ENCODE data around the gene C3orf18. TPM values are rescaled to one million over a fixed set of nuclear protein-coding genes. Genes with fewer than 3 reads are reported as not detected.
A peak's percentile ranks its signal among the peaks of the same experiment; 100 is the strongest.

C3orf18 gene
- total RNA-seq, 1 donor from 2014 or later = 8.5 TPM

DNA sequence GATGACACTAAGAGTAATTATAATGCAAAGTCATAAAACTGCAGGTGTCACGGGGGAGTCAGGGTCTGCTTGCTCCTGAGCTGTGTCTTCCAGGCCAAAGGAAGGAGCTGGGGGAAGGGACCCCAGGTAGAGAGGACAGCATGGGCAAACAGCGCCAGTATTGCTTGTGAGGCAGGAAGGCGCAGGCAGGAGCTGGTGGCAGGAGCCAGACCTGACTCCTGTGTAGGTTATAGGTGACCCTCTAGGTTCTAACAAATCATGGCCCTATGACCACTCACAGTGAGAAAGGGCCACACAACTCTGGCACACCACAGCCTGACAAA lies 42.2 kb upstream of the C3orf18 start:
- H4K20me1 ChIP-seq (ENCODE audit: low read depth) = no peaks in the 10 kb centered on the region
- peaks cover 31% of the 10 kb centered on the region for H3K4me1 Mint-ChIP-seq
- no peak overlapping the region for H3K27ac ChIP-seq
- TF ChIP-seq EZH2phosphoT487 (IDR thresholded peaks at IDR 0.05) (no peak), EZH2 (IDR thresholded peaks at IDR 0.05) (no peak)
- TF ChIP-seq, protein P1, sequence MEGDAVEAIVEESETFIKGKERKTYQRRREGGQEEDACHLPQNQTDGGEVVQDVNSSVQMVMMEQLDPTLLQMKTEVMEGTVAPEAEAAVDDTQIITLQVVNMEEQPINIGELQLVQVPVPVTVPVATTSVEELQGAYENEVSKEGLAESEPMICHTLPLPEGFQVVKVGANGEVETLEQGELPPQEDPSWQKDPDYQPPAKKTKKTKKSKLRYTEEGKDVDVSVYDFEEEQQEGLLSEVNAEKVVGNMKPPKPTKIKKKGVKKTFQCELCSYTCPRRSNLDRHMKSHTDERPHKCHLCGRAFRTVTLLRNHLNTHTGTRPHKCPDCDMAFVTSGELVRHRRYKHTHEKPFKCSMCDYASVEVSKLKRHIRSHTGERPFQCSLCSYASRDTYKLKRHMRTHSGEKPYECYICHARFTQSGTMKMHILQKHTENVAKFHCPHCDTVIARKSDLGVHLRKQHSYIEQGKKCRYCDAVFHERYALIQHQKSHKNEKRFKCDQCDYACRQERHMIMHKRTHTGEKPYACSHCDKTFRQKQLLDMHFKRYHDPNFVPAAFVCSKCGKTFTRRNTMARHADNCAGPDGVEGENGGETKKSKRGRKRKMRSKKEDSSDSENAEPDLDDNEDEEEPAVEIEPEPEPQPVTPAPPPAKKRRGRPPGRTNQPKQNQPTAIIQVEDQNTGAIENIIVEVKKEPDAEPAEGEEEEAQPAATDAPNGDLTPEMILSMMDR (IDR thresholded peaks at IDR 0.05) = no peak
- no peak overlapping the region for H3K27ac Mint-ChIP-seq
- peaks cover 16% of the 10 kb centered on the region for H3K27me3 Mint-ChIP-seq (ENCODE audit: insufficient read depth, low read depth)
- H3K36me3 ChIP-seq = no peaks in the 10 kb centered on the region
- H3K4me1 ChIP-seq = peaks cover 14% of the 10 kb centered on the region
- peaks cover 19% of the 10 kb centered on the region for H3F3A ChIP-seq (ENCODE audit: low read depth)
- H3K27me3 ChIP-seq = peaks cover 42% of the 10 kb centered on the region
- H3K9ac ChIP-seq = no peak overlapping the region
- no peaks in the 10 kb centered on the region for H3K9me3 ChIP-seq (ENCODE audit: low read depth)
- peak overlapping the region; percentile 33 for H3K4me3 Mint-ChIP-seq
- no peaks in the 10 kb centered on the region for H3K36me3 Mint-ChIP-seq
- H3K4me3 ChIP-seq = no peak overlapping the region
- H3K9me3 Mint-ChIP-seq = no peaks in the 10 kb centered on the region
- no peak for DNase-seq (ENCODE audit: low spot score)
- no peaks in the 10 kb centered on the region for H3K79me2 ChIP-seq (ENCODE audit: low read depth)
- H2AFZ ChIP-seq (replicated peaks) = no peak overlapping the region
- no peak overlapping the region for H3K4me2 ChIP-seq

GRCh38 chr3:50609071-50609762 lies 41.7 kb upstream of the C3orf18 start:
- Histone ChIP-seq H3K9me3 (ENCODE audit: low read depth) (no peaks in the 10 kb centered on the region), H3K36me3 (no peaks in the 10 kb centered on the region), H3K9ac (no peak overlapping the region), H3K4me3 (no peak overlapping the region), H3K4me1 (peaks cover 14% of the 10 kb centered on the region), H2AFZ (replicated peaks) (no peak overlapping the region), H3K79me2 (ENCODE audit: low read depth) (no peaks in the 10 kb centered on the region), H3K27ac (no peak overlapping the region), H4K20me1 (ENCODE audit: low read depth) (no peaks in the 10 kb centered on the region), H3F3A (ENCODE audit: low read depth) (peaks cover 19% of the 10 kb centered on the region), H3K4me2 (no peak overlapping the region), H3K27me3 (peaks cover 41% of the 10 kb centered on the region)
- H3K36me3 Mint-ChIP-seq = no peaks in the 10 kb centered on the region
- TF ChIP-seq, protein P1 (IDR thresholded peaks at IDR 0.05) = no peak
- TF ChIP-seq EZH2 (IDR thresholded peaks at IDR 0.05) (no peak), EZH2phosphoT487 (IDR thresholded peaks at IDR 0.05) (no peak)
- H3K9me3 Mint-ChIP-seq = no peaks in the 10 kb centered on the region
- no peak for DNase-seq (ENCODE audit: low spot score)
- peaks cover 16% of the 10 kb centered on the region for H3K27me3 Mint-ChIP-seq (ENCODE audit: insufficient read depth, low read depth)
- H3K4me3 Mint-ChIP-seq = peak overlapping the region; percentile 33
- no peak overlapping the region for H3K27ac Mint-ChIP-seq
- H3K4me1 Mint-ChIP-seq = peaks cover 26% of the 10 kb centered on the region

DNA sequence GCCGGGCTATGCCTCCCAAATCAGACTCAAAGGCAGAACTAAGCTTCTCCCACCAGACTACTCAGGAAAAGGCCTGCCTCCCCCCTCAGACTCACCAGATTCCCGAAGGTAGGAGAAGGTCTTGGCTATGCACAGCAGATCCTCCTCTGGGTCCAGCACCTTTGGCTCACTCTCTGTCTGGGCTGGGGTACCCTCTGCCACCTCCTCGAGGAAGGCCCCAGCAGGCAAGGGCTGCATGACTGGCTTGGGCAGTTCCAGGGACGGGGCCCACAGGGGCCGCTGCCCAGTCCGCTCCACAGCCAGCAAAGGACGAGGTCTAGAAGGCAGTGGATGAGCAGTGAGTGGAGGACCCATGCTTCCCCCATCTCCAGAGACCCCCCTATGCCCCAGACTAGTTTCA lies 40.7 kb upstream of the C3orf18 start:
- H3K27me3 Mint-ChIP-seq (ENCODE audit: insufficient read depth, low read depth) = peaks cover 9% of the 10 kb centered on the region
- H3K79me2 ChIP-seq (ENCODE audit: low read depth) = no peaks in the 10 kb centered on the region
- no peak overlapping the region for H3K4me3 ChIP-seq
- H3K4me3 Mint-ChIP-seq = no peak overlapping the region
- no peak overlapping the region for H3K9ac ChIP-seq
- no peak overlapping the region for H2AFZ ChIP-seq (replicated peaks)
- peaks cover 18% of the 10 kb centered on the region for H3K4me1 Mint-ChIP-seq
- TF ChIP-seq EZH2phosphoT487 (IDR thresholded peaks at IDR 0.05) (no peak), EZH2 (IDR thresholded peaks at IDR 0.05) (no peak)
- TF ChIP-seq, protein P1 (IDR thresholded peaks at IDR 0.05) = no peak
- no peak overlapping the region for H3K27ac ChIP-seq
- no peaks in the 10 kb centered on the region for H3K9me3 ChIP-seq (ENCODE audit: low read depth)
- no peaks in the 10 kb centered on the region for H3K9me3 Mint-ChIP-seq
- peaks cover 14% of the 10 kb centered on the region for H3K4me1 ChIP-seq
- no peak overlapping the region for H3K27ac Mint-ChIP-seq
- H3F3A ChIP-seq (ENCODE audit: low read depth) = peaks cover 12% of the 10 kb centered on the region
- H3K36me3 Mint-ChIP-seq = no peaks in the 10 kb centered on the region
- no peak overlapping the region for H3K4me2 ChIP-seq
- H4K20me1 ChIP-seq (ENCODE audit: low read depth) = no peaks in the 10 kb centered on the region
- H3K36me3 ChIP-seq = no peaks in the 10 kb centered on the region
- no peak for DNase-seq (ENCODE audit: low spot score)
- peaks cover 33% of the 10 kb centered on the region for H3K27me3 ChIP-seq

Data from neural progenitor cell (in vitro differentiated cells).